Karpas-422 (cell line): ENCODE data around the gene FMN1. TPM values are rescaled to one million over a fixed set of nuclear protein-coding genes. Genes with fewer than 3 reads are reported as not detected.
"Not testable (repeated sequence)": the region's sequence is repeated elsewhere in the genome, so short reads cannot be mapped to it uniquely, and the experiment has no call there.

ENCODE experiments used
- DNase-seq: peaks from one replicate; pipeline ENCODE4 v3.0.0-alpha.2; 2015
- H2AFZ ChIP-seq: fragments of 200-600 bp; sonication (generic); 2 replicates; pipeline ENCODE4 v1.6.1; 2014; ENCODE audit warnings: antibody characterized with exemption, low read length, mixed read lengths
- H3K27ac ChIP-seq: fragments of 200-600 bp; sonication (generic); 2 replicates; pipeline ENCODE4 v1.5.1; 2014; ENCODE audit warnings: mild to moderate bottlenecking, low read length, moderate library complexity
- H3K27me3 ChIP-seq: fragments of 200-600 bp; sonication (generic); 2 replicates; pipeline ENCODE4 v1.6.1; 2014; ENCODE audit warnings: low read length, mixed read lengths
- H3K36me3 ChIP-seq: fragments of 200-600 bp; sonication (generic); 2 replicates; pipeline ENCODE4 v1.6.1; 2014; ENCODE audit warnings: low read length, mixed read lengths; ENCODE audit not compliant: insufficient read depth
- H3K4me1 ChIP-seq: fragments of 200-600 bp; sonication (generic); 2 replicates; pipeline ENCODE4 v1.6.1; 2014; ENCODE audit warnings: mild to moderate bottlenecking, low read length, mixed read lengths
- H3K4me2 ChIP-seq: fragments of 200-600 bp; sonication (generic); 2 replicates; pipeline ENCODE4 v1.6.1; 2014; ENCODE audit warnings: low read length, low read depth, mild to moderate bottlenecking; ENCODE audit not compliant: poor library complexity, severe bottlenecking
- H3K4me3 ChIP-seq: fragments of 200-600 bp; sonication (generic); 2 replicates; pipeline ENCODE4 v1.5.1; 2014; ENCODE audit warnings: mild to moderate bottlenecking, antibody characterized with exemption, low read length, mixed read lengths
- H3K79me2 ChIP-seq: fragments of 200-600 bp; sonication (generic); 2 replicates; pipeline ENCODE4 v1.6.1; 2014; ENCODE audit warnings: mild to moderate bottlenecking, low read length, mixed read lengths
- H3K9ac ChIP-seq: fragments of 200-600 bp; sonication (generic); 2 replicates; pipeline ENCODE4 v1.6.0; 2014; ENCODE audit warnings: low read length
- H3K9me2 ChIP-seq: fragments of 200-600 bp; sonication (generic), shearing (Covaris generic); replicated peaks from 2 replicates; pipeline ENCODE4 v1.6.0; 2014; ENCODE audit warnings: mild to moderate bottlenecking, low read length, moderate library complexity; ENCODE audit not compliant: insufficient read depth
- H3K9me3 ChIP-seq: fragments of 300-700, 200-600 bp; sonication (generic); 2 replicates; pipeline ENCODE4 v1.6.1; 2014; ENCODE audit warnings: low read length, mixed read lengths
- H4K20me1 ChIP-seq: fragments of 200-600 bp; sonication (generic); 2 replicates; pipeline ENCODE4 v1.6.1; 2014; ENCODE audit warnings: mild to moderate bottlenecking, antibody characterized with exemption, low read length, low read depth; ENCODE audit not compliant: insufficient read depth
- total RNA-seq: library from RNA; depleted of rRNA; stranded (reverse); fragments of >200 nt; shearing (Covaris generic); gene quantifications from 2 replicates; pipeline ENCODE4 v1.2.3, GENCODE V29; 2014; ENCODE audit warnings: low replicate concordance

The FMN1 gene
- total RNA-seq, 1 experiment from 2014 or later, result 1.1 TPM

GRCh38 chr15:32853592-32853991, 340.9 kb downstream of the FMN1 start:
- Histone ChIP-seq H3K4me2 (no peak overlapping the region), H3K4me3 (no peak overlapping the region), H3K9me2 (no peaks in the 10 kb centered on the region), H3K27ac (no peak overlapping the region), H3K9ac (no peak overlapping the region), H3K79me2 (no peaks in the 10 kb centered on the region), H3K4me1 (no peaks in the 10 kb centered on the region), H3K27me3 (no peaks in the 10 kb centered on the region), H3K9me3 (no peaks in the 10 kb centered on the region), H3K36me3 (no peaks in the 10 kb centered on the region), H4K20me1 (no peaks in the 10 kb centered on the region), H2AFZ (no peak overlapping the region)
- DNase-seq, result no peak

- H3K9me2 ChIP-seq, result no peaks in the 10 kb centered on the region
- no peak for DNase-seq
- no peak overlapping the region for H3K27ac ChIP-seq
- no peaks in the 10 kb centered on the region for H3K9me3 ChIP-seq
- no peak overlapping the region for H3K4me3 ChIP-seq
- no peaks in the 10 kb centered on the region for H4K20me1 ChIP-seq
- no peaks in the 10 kb centered on the region for H3K27me3 ChIP-seq
- H3K4me1 ChIP-seq, result no peaks in the 10 kb centered on the region
- H3K36me3 ChIP-seq, result no peaks in the 10 kb centered on the region
- H3K4me2 ChIP-seq, result no peak overlapping the region
- no peaks in the 10 kb centered on the region for H3K79me2 ChIP-seq
- no peak overlapping the region for H3K9ac ChIP-seq
- no peak overlapping the region for H2AFZ ChIP-seq
These were observed 341.7 kb downstream of the FMN1 start for GRCh38 chr15:32852771-32853170.

DNA sequence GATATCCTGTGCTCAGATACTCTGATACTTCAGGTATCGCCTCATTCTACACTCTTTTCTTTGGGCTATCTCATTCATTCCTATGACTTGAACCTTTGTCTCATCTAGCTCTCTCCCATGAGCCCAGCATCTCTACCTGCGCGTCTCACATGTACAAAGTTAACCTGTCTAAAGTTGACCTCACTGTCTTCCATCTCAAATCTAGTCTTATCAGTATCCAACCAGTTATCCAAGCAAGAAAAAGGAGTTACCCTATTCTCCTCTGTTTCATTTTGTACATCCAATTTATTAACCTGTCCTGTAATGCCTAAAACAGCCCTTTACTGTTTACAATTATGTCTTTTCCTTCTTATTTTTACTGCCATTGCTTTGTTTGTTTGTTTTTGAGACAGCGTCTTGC, 342.5 kb downstream of the FMN1 start:
- H3K9me2 ChIP-seq, result no peaks in the 10 kb centered on the region
- H3K9ac ChIP-seq, result no peak overlapping the region
- no peak for DNase-seq
- H3K4me1 ChIP-seq, result no peaks in the 10 kb centered on the region
- H3K27me3 ChIP-seq, result no peaks in the 10 kb centered on the region
- no peak overlapping the region for H3K27ac ChIP-seq
- H3K4me3 ChIP-seq, result no peak overlapping the region
- H2AFZ ChIP-seq, result no peak overlapping the region
- H3K79me2 ChIP-seq, result no peaks in the 10 kb centered on the region
- no peaks in the 10 kb centered on the region for H3K9me3 ChIP-seq
- no peak overlapping the region for H3K4me2 ChIP-seq
- H4K20me1 ChIP-seq, result no peaks in the 10 kb centered on the region
- H3K36me3 ChIP-seq, result no peaks in the 10 kb centered on the region

GRCh38 chr15:32851572-32851971, 342.9 kb downstream of the FMN1 start:
- no peak for DNase-seq
- Histone ChIP-seq H3K4me2 (no peak overlapping the region), H3K27me3 (no peaks in the 10 kb centered on the region), H3K9ac (no peak overlapping the region), H2AFZ (no peak overlapping the region), H3K4me1 (no peaks in the 10 kb centered on the region), H4K20me1 (no peaks in the 10 kb centered on the region), H3K79me2 (no peaks in the 10 kb centered on the region), H3K36me3 (no peaks in the 10 kb centered on the region), H3K4me3 (no peak overlapping the region), H3K9me3 (no peaks in the 10 kb centered on the region), H3K27ac (no peak overlapping the region), H3K9me2 (no peaks in the 10 kb centered on the region)

- Histone ChIP-seq H3K36me3 (no peaks in the 10 kb centered on the region), H3K9me2 (no peaks in the 10 kb centered on the region), H3K79me2 (no peaks in the 10 kb centered on the region), H3K4me1 (no peaks in the 10 kb centered on the region), H3K4me3 (no peak overlapping the region), H3K9me3 (no peaks in the 10 kb centered on the region), H2AFZ (no peak overlapping the region), H3K4me2 (no peak overlapping the region), H4K20me1 (no peaks in the 10 kb centered on the region), H3K9ac (no peak overlapping the region), H3K27me3 (no peaks in the 10 kb centered on the region), H3K27ac (no peak overlapping the region)
- no peak for DNase-seq
These were observed 344.5 kb downstream of the FMN1 start for GRCh38 chr15:32849769-32850668.

- not testable (repeated sequence) for H3K79me2 ChIP-seq, H3K4me3 ChIP-seq, H3K4me2 ChIP-seq, H4K20me1 ChIP-seq, H3K27ac ChIP-seq, H3K4me1 ChIP-seq, H3K9me2 ChIP-seq, DNase-seq, H3K9ac ChIP-seq, H3K27me3 ChIP-seq, H3K36me3 ChIP-seq, H2AFZ ChIP-seq, H3K9me3 ChIP-seq
These were observed 347.8 kb downstream of the FMN1 start for GRCh38 chr15:32846671-32847070.

DNA sequence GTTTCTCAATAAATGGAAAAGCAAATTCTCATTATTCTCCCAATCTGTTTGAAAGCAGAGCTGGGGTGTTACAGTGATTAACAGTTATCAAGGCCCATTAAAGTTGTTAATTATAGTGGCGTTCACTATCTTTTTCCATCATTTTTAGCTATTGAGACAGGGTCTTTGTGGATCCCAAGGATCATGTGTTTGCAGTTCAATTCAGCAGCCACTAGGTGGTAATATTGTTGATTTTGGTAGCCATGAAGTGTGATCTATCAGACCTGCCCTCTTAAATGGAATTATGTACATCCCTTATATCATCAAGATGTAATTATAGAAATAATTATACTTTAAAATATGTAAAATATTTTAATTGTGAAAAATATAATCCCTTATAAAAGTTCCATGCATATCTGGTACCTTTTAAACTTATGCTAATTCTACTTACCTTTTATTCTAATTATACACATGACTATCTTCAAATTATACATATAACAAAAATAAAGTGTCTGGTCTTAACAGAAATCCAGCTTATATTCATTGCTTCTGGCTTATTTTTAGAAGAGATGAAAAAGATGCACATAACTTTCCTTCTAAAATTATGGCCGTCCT, 350.3 kb downstream of the FMN1 start:
- Histone ChIP-seq H3K9ac (no peak overlapping the region), H4K20me1 (no peaks in the 10 kb centered on the region), H3K9me2 (no peaks in the 10 kb centered on the region), H3K4me1 (no peaks in the 10 kb centered on the region), H3K27me3 (no peaks in the 10 kb centered on the region), H3K9me3 (no peaks in the 10 kb centered on the region), H3K36me3 (no peaks in the 10 kb centered on the region), H2AFZ (no peak overlapping the region), H3K79me2 (no peaks in the 10 kb centered on the region), H3K4me3 (no peak overlapping the region), H3K4me2 (no peak overlapping the region), H3K27ac (no peak overlapping the region)
- DNase-seq, result peak; percentile 70

DNA sequence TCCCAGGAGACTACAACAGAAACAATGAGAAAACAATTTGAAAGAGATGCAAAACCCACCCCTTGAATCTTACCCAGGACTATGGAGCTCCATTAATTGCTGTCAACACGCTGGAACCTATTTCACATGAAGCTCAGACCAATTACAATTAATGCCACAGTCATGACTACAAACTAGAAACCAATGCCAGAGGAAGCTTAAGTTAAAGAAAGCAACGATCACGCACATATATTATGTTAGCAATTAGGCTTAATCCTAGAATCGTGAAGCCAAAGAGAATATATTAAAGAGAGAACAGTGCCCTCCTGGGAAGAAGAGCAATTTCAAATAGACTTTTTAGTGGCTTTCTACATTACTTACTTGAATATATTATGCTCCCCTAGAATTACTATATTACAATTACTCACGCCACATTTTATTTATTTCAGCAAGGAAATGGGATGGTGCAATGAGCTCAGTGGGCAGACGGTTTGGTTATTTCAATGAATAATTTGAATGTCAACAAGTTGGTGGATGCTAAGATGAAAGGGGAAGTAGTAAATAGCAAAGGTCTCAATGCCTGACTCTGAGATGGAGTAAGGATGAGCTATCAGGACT, 351.2 kb downstream of the FMN1 start:
- Histone ChIP-seq H3K36me3 (no peaks in the 10 kb centered on the region), H3K4me2 (no peak overlapping the region), H3K79me2 (no peaks in the 10 kb centered on the region), H4K20me1 (no peaks in the 10 kb centered on the region), H3K27ac (no peak overlapping the region), H3K9ac (no peak overlapping the region), H3K4me1 (no peaks in the 10 kb centered on the region), H3K27me3 (no peaks in the 10 kb centered on the region), H3K9me2 (no peaks in the 10 kb centered on the region), H2AFZ (no peak overlapping the region), H3K9me3 (no peaks in the 10 kb centered on the region), H3K4me3 (no peak overlapping the region)
- DNase-seq, result no peak
